HuH-7 (cell line): ENCODE measurements around the gene PHGDH.

Experiments
- DNase-seq: peaks from one replicate; pipeline ENCODE4 v3.0.0; 2011; ENCODE audit warnings: low spot score

PHGDH gene

GRCh38 chr1:119791377-119791776 lies 79.6 kb downstream of the PHGDH start:
- no peak for DNase-seq
